Measurements from ENCODE around the gene RNF126.

The RNF126 gene

GRCh38 chr19:646779-647565 is 16.0 kb downstream of the RNF126 start:
- TF ChIP-seq CTCF (conservative IDR thresholded peaks at IDR 0.05; ENCODE audit: low read length) = no peak
- no peak overlapping the region for H3K4me3 ChIP-seq (ENCODE audit: low read length)
- no peak for DNase-seq (ENCODE audit: low read depth)

GRCh38 chr19:645912-646778 is 16.9 kb downstream of the RNF126 start:
- no peak for DNase-seq (ENCODE audit: low read depth)
- H3K4me3 ChIP-seq (ENCODE audit: low read length) = no peak overlapping the region
- TF ChIP-seq CTCF (conservative IDR thresholded peaks at IDR 0.05; ENCODE audit: low read length) = no peak

GRCh38 chr19:644789-645188 is 18.2 kb downstream of the RNF126 start:
- DNase-seq (ENCODE audit: low read depth) = no peak
- no peak for TF ChIP-seq CTCF (conservative IDR thresholded peaks at IDR 0.05; ENCODE audit: low read length)
- no peak overlapping the region for H3K4me3 ChIP-seq (ENCODE audit: low read length)

- no peak overlapping the region for H3K4me3 ChIP-seq (ENCODE audit: low read length)
- no peak for DNase-seq (ENCODE audit: low read depth)
- no peak for TF ChIP-seq CTCF (conservative IDR thresholded peaks at IDR 0.05; ENCODE audit: low read length)
Observed at GRCh38 chr19:644363-644762, 18.7 kb downstream of the RNF126 start.

GRCh38 chr19:643736-644135 is 19.3 kb downstream of the RNF126 start:
- TF ChIP-seq CTCF (conservative IDR thresholded peaks at IDR 0.05; ENCODE audit: low read length) = no peak
- H3K4me3 ChIP-seq (ENCODE audit: low read length) = no peak overlapping the region
- DNase-seq (ENCODE audit: low read depth) = no peak

- no peak overlapping the region for H3K4me3 ChIP-seq (ENCODE audit: low read length)
Observed at GRCh38 chr19:642767-643727, 20.0 kb downstream of the RNF126 start.

More at GRCh38 chr19:642767-643727, 20.0 kb downstream of the RNF126 start:
- DNase-seq (ENCODE audit: low read depth) = no peak
- no peak for TF ChIP-seq CTCF (conservative IDR thresholded peaks at IDR 0.05; ENCODE audit: low read length)

Data from AG10803 (cell line).